Calu3 (cell line): ENCODE results near the gene UFD1. TPM values are rescaled to one million over a fixed set of nuclear protein-coding genes. Genes with fewer than 3 reads are reported as not detected.

ENCODE experiments used
- BruUV-seq: library from RNA; stranded (reverse); fragments of 400-500 nt; replicated peaks from 2 replicates; lab custom pipeline; 2021; lab: Mats Ljungman, UMichigan
- CTCF ChIA-PET: fragments of 300-600 bp; sonication (Branson Sonifier 250); formaldehyde crosslinking; loops from one replicate; lab custom pipeline; 2022; ENCODE audit warnings: antibody characterized with exemption; lab: Charles Lee
- DNase-seq: peaks from one replicate; pipeline ENCODE4 v3.0.0; 2022
- H3K27ac Mint-ChIP-seq: one replicate; pipeline ENCODE4 v1.8.0; 2022; ENCODE audit warnings: mixed read lengths; ENCODE audit not compliant: unreplicated experiment
- H3K27me3 Mint-ChIP-seq: one replicate; pipeline ENCODE4 v1.8.0; 2022; ENCODE audit warnings: mixed read lengths; ENCODE audit not compliant: unreplicated experiment
- H3K36me3 Mint-ChIP-seq: one replicate; pipeline ENCODE4 v1.8.0; 2022; ENCODE audit warnings: mild to moderate bottlenecking, moderate library complexity, mixed read lengths; ENCODE audit not compliant: insufficient read depth, unreplicated experiment
- H3K4me1 Mint-ChIP-seq: one replicate; pipeline ENCODE4 v1.8.0; 2022; ENCODE audit warnings: mild to moderate bottlenecking, low read depth, mixed read lengths; ENCODE audit not compliant: unreplicated experiment
- H3K4me3 Mint-ChIP-seq: one replicate; pipeline ENCODE4 v1.8.0; 2022; ENCODE audit warnings: mild to moderate bottlenecking, low read depth, moderate library complexity, mixed read lengths; ENCODE audit not compliant: unreplicated experiment
- H3K9me3 Mint-ChIP-seq: one replicate; pipeline ENCODE4 v1.8.0; 2022; ENCODE audit warnings: low read depth, mixed read lengths; ENCODE audit not compliant: unreplicated experiment
- CTCF ChIP-seq: fragments of 200-600 bp; IDR thresholded peaks from one replicate; pipeline ENCODE4 v1.8.0; 2022; ENCODE audit warnings: antibody characterized with exemption; ENCODE audit not compliant: unreplicated experiment
- intact Hi-C: fragments of 100-400 bp; cut with micrococcal nuclease; formaldehyde crosslinking; loops from one replicate; pipeline ENCODE4 v1.10.0; 2022; ENCODE audit not compliant: unreplicated experiment
- total RNA-seq: library from RNA; stranded (reverse); gene quantifications from 2 replicates; pipeline ENCODE4 v1.2.3, GENCODE V29; 2022

The UFD1 gene
- total RNA-seq, 1 experiment from 2014 or later: 95.7 TPM

DNA sequence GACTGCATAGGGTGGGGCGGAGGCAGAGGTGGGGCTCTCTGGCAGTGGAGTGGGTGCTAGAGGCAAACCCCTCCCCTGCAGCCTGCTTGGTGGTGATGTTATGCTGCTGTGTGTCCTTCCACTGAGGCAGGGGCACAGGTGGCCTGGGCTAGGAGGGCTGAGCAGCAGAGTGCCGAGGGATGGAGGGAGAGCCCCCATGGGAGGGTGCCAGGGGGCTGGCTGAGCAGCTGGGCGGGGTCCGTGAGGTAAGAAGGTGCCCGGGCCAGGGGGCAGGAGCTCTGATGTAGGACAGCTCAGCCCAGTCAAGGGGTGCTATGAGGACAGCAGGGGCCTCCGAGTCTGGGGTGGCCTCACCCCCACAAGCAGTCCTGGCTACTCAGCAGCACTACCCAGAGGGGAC lies 41.0 kb upstream of the UFD1 start:
- Mint-ChIP-seq H3K4me3 (no peak overlapping the region), H3K9me3 (no peaks in the 10 kb centered on the region), H3K36me3 (peaks cover 18% of the 10 kb centered on the region), H3K27me3 (peaks cover 10% of the 10 kb centered on the region), H3K4me1 (no peaks in the 10 kb centered on the region), H3K27ac (no peak overlapping the region)
- TF ChIP-seq CTCF: no peak
- intact Hi-C loops: no loop called here
- CTCF ChIA-PET: no interaction called here
- no peak for DNase-seq
- no TSS peak for BruUV-seq

- peaks cover 23% of the 10 kb centered on the region for H3K36me3 Mint-ChIP-seq
- no peaks in the 10 kb centered on the region for H3K4me1 Mint-ChIP-seq
- CTCF ChIA-PET: no interaction called here
- no peaks in the 10 kb centered on the region for H3K9me3 Mint-ChIP-seq
- intact Hi-C loops: no loop called here
- H3K4me3 Mint-ChIP-seq: no peak overlapping the region
- H3K27ac Mint-ChIP-seq: no peak overlapping the region
- DNase-seq: no peak
- peaks cover 2% of the 10 kb centered on the region for H3K27me3 Mint-ChIP-seq
- no peak for TF ChIP-seq CTCF
- no TSS peak for BruUV-seq
These were observed 40.3 kb upstream of the UFD1 start for GRCh38 chr22:19519041-19519926.

- Mint-ChIP-seq H3K27ac (no peak overlapping the region), H3K36me3 (peaks cover 23% of the 10 kb centered on the region), H3K4me3 (no peak overlapping the region), H3K27me3 (no peaks in the 10 kb centered on the region), H3K4me1 (no peaks in the 10 kb centered on the region), H3K9me3 (no peaks in the 10 kb centered on the region)
- CTCF ChIA-PET: no interaction called here
- TF ChIP-seq CTCF: no peak
- no peak for DNase-seq
- BruUV-seq: no TSS peak
- intact Hi-C loops: no loop called here
These were observed 39.6 kb upstream of the UFD1 start for GRCh38 chr22:19518635-19519034.

DNA sequence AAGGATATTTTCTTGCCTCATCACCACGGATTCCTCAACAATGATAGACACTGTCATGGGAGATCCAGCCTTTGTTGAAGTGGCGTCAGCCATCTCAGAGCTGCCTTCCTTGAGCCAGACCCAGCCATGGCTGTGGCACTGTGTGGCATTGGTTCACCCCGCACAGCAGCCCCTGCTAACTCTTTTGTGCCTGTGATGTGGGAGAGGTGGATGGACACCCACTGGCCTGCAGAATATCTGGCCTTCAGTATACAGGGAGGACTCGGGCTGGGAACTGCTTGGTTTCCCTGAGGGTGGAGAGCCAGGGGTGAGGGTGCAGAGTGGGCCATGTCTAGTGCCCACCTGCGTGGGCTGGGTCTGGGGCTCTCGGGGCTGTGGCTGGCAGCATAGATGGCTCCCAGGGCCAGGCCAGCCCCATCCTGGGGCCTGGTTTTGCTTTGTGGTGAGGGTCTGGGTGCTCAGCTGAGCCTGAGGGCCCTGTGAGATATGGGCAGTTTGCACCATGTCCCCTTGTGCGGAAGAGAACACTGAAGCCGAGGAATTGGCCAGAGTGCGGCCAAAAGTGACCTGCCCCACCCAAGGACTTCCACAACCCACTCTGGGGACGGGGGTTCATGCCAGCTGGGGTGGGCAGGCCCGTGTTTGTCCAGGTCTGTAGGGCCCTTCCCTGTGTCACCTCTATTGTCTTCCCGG lies 39.1 kb upstream of the UFD1 start:
- CTCF ChIA-PET: no interaction called here
- no peak overlapping the region for H3K4me3 Mint-ChIP-seq

More for the DNA sequence above, 39.1 kb upstream of the UFD1 start:
- no peaks in the 10 kb centered on the region for H3K4me1 Mint-ChIP-seq
- H3K27ac Mint-ChIP-seq: no peak overlapping the region
- BruUV-seq: no TSS peak
- no peaks in the 10 kb centered on the region for H3K9me3 Mint-ChIP-seq
- no peak for DNase-seq
- TF ChIP-seq CTCF: no peak
- H3K36me3 Mint-ChIP-seq: peaks cover 21% of the 10 kb centered on the region
- no peaks in the 10 kb centered on the region for H3K27me3 Mint-ChIP-seq
- intact Hi-C loops: no loop called here
